PC-3 (cell line): ENCODE data around the gene GSPT1.

Experiments
- CTCF ChIP-seq: fragments of 300-600 bp; sonication (generic); conservative IDR thresholded peaks from 2 replicates; pipeline ENCODE4 v1.5.1; 2017; ENCODE audit warnings: antibody characterized with exemption, low read depth, mild to moderate bottlenecking, low read length
- EZH2 ChIP-seq: fragments of 300-600 bp; sonication (generic); IDR thresholded peaks from one replicate; pipeline ENCODE4 v1.6.1; 2017; ENCODE audit warnings: antibody characterized with exemption, mild to moderate bottlenecking, low read length; ENCODE audit not compliant: unreplicated experiment
- EZH2phosphoT487 ChIP-seq: fragments of 300-600 bp; sonication (generic); IDR thresholded peaks from 2 replicates; pipeline ENCODE4 v1.6.1; 2018; ENCODE audit warnings: mild to moderate bottlenecking, antibody characterized with exemption, low read length, borderline replicate concordance

GRCh38 chr16:11819798-11820197, 96.0 kb downstream of the GSPT1 start:
- TF ChIP-seq CTCF (no peak), EZH2 (no peak), EZH2phosphoT487 (no peak)
